ENCODE measurements around the gene WDR33.
"Not testable (repeated sequence)": the region's sequence is repeated elsewhere in the genome, so short reads cannot be mapped to it uniquely, and the experiment has no call there.

WDR33 gene

GRCh38 chr2:127807678-127808353 lies 3.2 kb downstream of the WDR33 start:
- no peak for DNase-seq

DNA sequence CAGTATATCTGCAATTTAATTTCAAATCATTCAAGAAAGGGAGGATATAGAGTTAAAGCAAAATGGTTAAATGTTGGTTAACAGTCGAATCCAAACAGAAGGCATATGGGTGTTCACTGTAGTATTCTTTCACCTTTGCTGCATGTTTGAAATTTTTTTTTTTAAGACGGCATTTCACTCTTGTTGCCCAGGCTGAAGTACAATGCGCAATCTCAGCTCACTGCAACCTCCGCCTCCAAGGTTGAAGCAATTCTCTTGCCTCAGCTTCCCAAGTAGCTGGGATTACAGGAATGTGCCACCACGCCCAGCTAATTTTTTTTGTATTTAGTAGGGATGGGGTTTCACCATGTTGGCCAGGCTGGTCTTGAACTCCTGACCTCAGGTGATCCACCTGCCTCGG lies 4.1 kb downstream of the WDR33 start:
- DNase-seq = not testable (repeated sequence)

- DNase-seq = peak; percentile 51
These were observed 5.5 kb downstream of the WDR33 start for GRCh38 chr2:127805491-127805890.

DNA sequence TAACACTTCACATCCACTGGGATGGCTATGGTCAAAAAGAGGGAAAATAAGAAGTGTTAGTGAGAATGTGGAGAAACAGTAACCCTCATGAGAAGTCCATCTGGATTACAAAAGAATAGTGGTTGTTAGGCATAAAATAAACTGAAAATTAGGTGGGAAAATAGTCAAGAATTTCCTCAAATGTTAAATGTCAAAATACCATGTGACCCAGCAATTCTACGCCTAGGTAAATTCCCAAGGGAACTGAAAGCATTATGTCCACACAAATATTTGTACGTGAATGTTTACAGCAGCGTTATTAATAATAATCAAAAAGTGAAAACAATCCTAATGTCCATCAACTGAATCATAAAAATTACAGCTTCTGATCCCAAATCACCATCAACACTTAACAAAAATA lies 11.0 kb downstream of the WDR33 start:
- DNase-seq = no peak

DNA sequence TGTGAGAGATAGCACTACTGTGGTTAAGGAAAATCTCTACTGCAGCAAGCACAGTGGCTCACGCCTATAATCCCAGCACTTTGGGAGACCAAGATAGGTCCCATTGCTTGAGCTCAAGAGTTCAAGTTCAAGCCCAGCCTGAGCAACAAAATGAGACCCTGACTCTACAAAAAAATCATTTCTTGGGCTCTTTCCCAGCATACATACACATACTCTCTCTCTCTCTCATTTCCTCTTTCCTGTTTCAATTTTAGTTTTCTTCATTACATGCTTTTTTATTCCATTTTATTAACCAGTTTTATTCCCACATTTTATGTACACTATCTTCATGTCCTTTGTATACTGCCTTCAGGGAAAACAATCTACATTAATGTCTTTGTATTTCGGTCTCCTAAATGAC lies 14.6 kb downstream of the WDR33 start:
- DNase-seq = peak; percentile 24

DNA sequence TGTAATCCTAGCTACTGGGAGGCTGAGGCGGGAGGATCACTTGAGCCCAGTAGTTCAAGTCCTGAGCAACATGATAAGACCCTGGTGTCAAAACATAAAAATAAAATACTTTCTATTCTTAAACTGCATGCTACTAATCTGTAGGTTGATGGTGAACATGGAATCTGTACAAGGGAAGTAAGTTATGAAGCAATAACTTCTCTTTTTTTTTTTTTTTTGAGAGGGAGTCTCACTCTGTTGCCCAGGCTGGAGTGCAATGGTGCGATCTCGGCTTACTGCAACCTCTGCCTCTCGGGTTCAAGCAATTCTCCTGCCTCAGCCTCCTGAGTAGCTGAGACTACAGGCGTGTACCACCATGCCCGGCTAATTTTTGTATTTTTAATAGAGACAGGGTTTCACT lies 16.1 kb downstream of the WDR33 start:
- DNase-seq = not testable (repeated sequence)

DNA sequence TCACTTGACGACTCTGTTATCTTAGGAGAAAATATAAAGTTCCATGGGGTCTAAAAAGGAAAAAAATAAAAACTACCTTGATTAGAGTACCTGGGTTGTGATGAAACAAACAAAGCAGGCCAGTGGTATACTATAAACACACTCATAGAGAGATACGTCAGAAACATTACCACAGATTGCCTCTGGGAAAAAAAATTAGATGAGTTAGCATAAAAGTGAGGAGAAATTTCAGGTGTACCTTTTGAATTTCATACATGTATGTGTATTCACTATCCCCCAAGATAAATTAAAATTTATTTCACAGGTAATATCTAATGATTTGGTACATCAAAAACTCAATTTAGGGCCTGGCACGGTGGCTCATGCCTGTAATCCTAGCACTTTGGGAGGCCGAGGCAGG lies 18.2 kb downstream of the WDR33 start:
- DNase-seq = no peak

DNA sequence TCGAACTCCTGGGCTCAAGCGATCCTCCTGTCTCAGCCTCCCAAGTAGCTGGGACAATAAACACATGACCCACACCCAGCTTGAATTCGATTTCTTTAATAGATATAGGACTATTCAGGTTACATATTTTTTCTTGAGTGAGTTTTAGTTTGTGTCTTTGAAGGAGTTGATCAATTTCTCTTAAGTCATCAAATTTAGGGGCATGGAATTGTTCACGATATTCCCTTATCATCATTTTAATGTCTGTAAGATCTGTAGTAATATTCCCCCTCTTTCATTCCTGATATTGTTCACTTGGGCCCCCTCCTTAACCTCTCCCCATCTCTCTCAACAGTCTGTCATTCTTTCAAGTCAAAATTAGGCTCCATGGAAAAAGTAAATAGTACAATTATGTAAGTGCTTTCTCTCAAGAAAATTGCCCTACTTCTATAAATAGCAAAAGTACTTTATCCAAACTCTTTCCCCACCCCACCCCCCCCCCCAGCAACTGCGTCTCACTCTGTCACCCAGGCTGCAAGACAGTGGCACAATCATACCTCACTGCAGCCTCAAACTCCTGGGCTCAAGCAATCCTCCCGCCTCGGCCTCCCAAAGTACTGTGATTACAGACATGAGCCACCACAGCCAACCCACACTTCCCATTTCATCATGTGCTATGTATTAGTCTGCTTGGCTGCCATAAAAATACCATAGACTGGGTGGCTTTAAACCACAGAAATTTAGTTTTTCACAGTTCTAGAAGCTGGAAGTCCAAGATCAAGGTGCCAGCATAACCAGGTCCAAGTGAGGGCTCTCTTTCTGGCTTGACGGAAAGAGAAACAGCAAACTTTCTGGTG lies 20.1 kb downstream of the WDR33 start:
- DNase-seq = no peak

- DNase-seq = no peak
These were observed 24.7 kb downstream of the WDR33 start for GRCh38 chr2:127786048-127786809.

DNA sequence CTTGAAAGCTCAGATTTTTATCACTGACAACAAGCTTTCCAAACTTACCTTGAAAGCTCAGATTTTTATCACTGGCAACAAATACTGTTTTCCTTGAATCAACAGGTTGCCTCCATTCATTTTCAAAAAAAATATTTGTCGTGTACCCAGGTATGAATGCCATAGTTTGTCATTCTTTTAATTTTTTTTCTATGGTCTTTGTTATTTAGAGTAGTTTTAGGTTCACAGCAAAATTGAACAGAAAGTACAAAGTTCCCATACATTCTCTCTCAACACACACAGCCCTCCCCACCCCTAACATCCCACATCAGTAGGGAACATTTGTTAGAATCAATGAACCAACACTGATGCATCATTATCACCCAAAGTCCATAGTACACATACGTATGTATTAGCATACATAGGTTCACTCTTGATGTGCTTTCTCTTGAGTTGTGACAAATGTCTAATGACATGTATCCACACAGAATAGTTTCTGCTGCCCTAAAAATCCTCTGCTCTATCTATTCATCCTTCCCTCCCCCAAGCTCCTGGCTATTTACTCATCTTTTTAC lies 25.9 kb downstream of the WDR33 start:
- DNase-seq = no peak

- no peak for DNase-seq
These were observed 27.9 kb downstream of the WDR33 start for GRCh38 chr2:127783101-127783500.

- DNase-seq = no peak
These were observed 32.1 kb downstream of the WDR33 start for GRCh38 chr2:127778850-127779249.

- DNase-seq = no peak
These were observed 32.5 kb downstream of the WDR33 start for GRCh38 chr2:127778447-127778846.

DNA sequence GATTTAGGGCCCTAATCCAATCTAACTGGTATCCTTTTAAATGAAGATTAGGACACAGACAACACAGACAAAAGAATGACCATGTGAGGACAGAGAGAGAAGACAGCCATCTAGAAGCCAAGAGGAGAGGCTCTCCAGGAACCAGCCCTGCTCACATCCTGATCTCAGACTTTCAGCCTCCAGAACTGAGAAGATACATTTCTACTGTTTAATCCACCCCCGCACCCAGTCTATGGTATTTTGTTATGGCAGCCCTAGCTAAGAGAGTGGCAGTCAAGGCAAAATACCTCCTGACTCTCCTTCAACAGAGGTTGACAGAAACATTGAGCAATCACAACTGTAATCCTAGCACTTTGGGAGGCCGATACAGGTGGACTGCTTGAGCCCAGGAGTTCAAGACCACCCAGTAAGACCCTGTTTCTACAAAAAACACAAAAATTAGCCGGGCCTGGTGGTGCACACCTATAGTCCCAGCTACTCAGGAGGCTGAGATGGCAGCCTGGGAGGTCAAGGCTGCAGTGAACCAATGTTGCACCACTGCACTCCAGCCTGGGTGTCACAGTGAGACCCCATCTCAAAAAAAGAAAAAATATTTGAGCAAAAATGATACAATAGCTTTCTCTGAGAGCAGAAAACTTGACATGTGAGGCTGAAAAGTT lies 34.7 kb downstream of the WDR33 start:
- no peak for DNase-seq

DNA sequence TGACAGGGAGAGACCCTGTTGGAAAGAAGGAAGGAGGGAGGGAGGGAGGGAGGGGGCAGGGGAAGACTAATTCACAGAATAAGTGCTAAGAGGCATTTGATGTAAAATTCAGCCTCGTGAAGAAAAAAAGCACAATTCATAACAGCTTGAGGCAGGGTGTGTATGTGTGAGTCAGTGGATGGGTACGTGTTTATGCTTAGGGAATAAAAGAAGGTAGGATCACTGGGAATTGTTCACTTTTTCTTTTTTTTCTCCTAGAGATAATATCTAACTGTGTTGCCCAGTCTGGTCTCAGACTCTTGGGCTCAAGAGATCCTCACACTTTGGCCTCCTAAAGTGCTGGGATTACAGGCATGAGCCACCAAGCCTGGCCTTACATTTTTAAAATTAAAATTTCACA lies 39.2 kb downstream of the WDR33 start:
- no peak for DNase-seq

DNA sequence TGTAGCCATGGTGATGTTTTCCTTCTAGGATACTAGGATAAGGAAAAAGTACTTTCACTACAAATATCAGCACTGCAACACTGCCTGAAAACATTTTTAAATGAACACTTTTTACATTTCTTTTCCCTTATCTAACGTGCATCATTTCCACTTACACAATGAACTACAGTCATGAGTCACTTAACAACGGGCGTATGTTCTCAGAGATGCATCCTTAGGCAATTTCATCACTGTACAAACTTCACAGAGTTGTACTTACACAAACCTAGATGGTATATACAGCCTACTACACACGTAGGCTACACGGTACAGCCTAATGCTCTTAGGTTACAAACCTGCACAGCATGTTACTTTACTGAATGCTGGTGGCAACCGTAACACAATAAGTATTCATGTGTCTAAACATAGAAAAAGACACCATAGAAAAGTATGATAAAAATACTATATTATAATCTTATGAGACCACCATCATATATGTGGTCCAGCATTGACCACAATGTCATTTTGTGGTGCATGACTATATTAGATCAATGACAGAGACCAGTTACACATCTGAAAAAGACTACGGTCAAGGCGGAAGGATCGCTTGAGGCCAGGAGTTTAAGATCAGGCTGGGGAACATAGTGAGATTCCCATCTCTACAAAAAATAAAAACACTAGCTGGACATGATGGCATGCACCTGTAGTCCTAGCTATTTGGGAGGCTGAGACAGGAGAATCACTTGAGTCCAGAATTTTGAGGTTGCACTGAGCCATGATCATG lies 39.8 kb downstream of the WDR33 start:
- DNase-seq = no peak

- not testable (repeated sequence) for DNase-seq
These were observed 40.4 kb downstream of the WDR33 start for GRCh38 chr2:127770534-127770933.

- DNase-seq = no peak
These were observed 41.4 kb downstream of the WDR33 start for GRCh38 chr2:127769587-127769986.

GRCh38 chr2:127768775-127769479 lies 42.0 kb downstream of the WDR33 start:
- no peak for DNase-seq

- no peak for DNase-seq
These were observed 47.2 kb downstream of the WDR33 start for GRCh38 chr2:127763776-127764175.

DNA sequence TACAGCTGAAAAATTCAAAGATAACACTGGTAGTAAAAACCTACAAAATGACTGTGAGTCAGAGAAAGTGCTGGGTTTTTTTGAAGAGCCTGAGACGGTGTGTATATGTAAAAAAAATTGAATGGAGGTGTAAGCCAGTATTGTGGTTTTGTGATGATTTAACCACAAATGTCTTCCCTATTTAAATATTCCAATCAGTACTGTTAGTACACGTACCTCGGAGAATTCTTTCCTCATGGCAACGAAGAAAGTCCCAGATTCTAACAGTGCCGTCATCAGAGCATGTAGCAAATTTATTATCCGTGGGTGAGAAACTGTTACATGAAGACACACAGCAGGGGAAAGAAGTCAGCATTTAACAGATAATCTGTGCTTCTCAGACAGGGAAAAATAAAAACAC lies 48.1 kb downstream of the WDR33 start:
- DNase-seq = no peak
